ENCODE data around the gene NENF.

Gene NENF

GRCh38 chr1:212482637-212483441 is 50.1 kb downstream of the NENF start:
- DNase-seq = peak; percentile 37

DNA sequence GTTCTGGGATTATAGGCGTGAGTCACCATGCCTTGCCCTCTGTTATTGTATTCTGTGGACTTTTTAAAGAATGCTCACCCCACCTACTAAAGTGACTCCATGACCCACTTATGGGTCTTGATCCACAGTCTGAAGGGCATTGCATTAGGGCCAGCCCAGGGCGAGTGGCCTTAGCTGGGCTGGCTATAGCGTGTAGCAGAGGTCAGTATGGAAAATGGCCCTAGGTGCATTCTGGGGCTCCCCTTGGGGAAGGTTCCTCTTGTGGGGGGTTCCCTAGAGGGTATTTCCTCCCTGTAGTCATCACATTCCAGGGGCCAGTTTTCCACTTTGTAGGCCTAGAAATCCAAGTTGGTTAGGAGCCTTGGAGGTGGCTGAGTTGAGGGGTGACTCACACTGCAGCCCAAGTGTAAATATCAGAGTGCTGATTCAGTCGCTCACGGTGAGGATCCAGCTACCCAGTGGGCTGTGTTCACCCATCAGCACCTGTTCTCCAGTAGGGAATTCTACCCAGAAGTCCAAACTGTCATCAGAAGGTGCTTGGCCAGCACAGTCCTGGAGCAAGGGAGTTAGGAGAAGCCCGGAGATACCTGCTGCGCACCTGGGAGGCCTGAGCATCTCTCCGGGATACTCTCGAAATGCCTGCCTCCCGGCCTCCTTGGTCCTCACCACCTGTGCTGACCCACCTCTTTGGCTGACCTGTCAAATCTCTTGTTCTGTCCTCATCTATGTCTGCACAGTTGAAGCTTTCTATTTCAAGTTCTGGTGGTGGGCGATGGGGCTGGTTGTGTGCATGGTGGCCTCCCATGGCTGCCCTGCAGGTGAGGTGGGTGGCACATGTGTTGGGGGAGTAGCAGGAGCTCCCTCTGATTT is 52.2 kb downstream of the NENF start:
- DNase-seq = peak; percentile 84

- no peak for DNase-seq
Measured at GRCh38 chr1:212485571-212485912, 52.8 kb downstream of the NENF start.

- DNase-seq = peak; percentile 88
Measured at GRCh38 chr1:212485913-212486618, 53.3 kb downstream of the NENF start.

GRCh38 chr1:212486619-212486975 is 53.9 kb downstream of the NENF start:
- DNase-seq = no peak

- DNase-seq = no peak
Measured at GRCh38 chr1:212487286-212487685, 54.6 kb downstream of the NENF start.

DNA sequence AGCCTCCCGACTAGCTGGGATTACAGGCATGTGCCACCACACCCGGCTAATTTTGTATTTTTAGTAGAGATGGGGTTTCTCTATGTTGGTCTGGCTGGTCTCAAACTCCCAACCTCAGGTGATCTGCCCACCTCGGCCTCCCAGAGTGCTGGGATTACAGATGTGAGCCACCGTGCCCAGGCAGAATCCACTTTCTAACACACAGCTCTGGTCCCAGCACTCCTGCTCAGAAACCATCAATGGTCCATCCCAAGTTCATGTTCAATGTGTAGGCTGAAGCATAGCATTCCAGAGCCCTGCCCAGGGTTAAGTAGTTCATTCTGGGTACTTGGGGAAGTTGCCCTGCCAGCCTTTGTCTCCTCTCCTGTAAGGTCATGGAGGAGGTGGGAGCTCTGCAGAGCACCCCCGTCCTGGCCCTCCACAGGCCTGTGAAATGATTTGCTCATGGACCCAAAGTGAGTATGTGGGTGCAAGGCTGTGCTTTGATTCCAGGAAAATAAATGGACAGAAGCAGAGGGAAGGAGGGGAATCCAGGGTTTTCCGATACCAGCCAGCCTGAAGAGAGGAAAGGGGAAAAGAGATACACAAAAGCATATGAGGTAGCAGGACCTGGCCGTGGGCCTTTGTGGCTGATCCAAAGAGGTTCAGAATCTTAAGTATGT is 55.2 kb downstream of the NENF start:
- no peak for DNase-seq

DNA sequence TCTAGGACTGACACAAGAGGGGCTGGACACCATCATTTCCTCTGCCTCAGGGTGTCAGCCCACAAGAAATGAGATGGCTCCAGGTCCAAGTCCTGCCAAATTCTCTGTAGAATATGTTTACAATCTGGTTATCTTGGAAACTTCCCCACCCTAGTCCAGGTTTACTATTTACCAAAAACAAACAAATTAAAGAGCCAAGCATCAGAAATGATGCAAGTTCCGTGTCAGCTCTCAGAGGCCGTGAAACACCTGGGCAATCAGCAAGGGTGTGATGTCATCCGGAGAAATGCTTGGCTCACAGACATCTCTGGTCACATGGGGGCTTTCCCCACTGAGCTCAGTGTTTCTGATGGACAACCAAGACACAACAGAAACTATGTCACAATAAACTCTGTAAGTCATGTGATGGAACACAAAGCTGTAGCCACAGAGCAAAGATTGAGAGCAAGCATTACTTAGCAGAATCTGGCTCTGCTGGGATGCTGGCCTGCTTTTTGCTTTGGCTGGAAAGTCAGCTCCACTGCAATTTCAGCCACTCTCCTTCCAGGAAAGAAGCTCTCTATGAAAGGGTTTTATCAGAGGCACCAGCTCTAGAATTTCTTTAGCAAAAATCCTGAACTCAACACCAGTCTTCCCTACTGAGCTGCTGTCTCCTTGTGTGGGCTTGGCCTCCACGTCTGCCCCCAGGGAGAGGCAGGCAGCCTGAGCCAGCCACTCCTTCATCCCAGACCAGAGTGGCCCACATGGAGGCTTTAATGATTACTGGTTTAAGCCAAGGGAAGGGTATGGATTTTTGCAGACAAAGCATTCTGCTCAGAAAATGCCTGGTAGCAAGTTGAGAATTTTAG is 55.9 kb downstream of the NENF start:
- peak; percentile 63 for DNase-seq

- DNase-seq = no peak
Measured at GRCh38 chr1:212489284-212489859, 56.7 kb downstream of the NENF start.

- no peak for DNase-seq
Measured at GRCh38 chr1:212490276-212490675, 57.6 kb downstream of the NENF start.

GRCh38 chr1:212491454-212491853 is 58.7 kb downstream of the NENF start:
- DNase-seq = no peak

Data from fibroblast of skin of right biceps (primary cell).